ENCODE measurements around the gene C2CD4C. TPM values are rescaled to one million over a fixed set of nuclear protein-coding genes. Genes with fewer than 3 reads are reported as not detected.
A peak's percentile ranks its signal among the peaks of the same experiment; 100 is the strongest.
"Not testable (repeated sequence)": the region's sequence is repeated elsewhere in the genome, so short reads cannot be mapped to it uniquely, and the experiment has no call there.

The C2CD4C gene
- total RNA-seq, 1 donor: not detected

DNA sequence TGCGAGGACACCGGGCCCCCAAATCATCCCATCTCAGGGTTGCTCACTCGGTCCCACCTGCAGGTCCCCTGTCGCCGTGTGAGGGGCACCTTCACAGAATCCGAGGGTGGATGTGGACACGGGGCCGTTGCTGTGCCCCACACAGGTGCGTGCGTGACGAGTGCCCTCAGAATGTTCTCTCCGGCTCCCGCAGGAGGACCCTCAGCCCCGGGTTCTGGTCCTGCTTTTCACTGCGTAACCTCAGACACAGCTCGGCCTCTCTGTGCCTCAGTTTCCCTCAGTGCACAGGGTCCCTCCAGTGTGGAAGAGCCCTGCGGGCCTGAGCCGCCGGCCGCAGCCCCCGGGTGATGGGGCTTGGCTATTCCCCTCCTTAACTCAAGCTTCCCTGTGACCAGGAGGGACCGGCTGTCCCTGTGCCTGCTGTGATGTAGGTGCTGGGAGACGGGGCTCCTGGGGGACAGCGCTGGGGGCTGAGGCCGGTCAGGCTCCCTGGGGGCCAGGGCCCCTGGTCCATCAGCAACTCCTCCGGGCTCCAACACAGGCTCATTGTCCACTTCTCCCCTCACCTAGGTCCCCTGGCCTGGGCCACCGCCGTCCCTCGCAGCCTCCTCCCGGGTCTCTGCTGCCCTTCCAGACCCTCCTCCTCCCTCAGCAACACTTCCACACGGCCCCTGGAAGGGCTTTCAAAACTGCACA is 47.1 kb upstream of the C2CD4C start:
- no peaks in the 10 kb centered on the region for H3K9me3 ChIP-seq (ENCODE audit: low read depth, low read length)
- no peak overlapping the region for H3K4me3 ChIP-seq (ENCODE audit: insufficient read depth, low read length)

DNA sequence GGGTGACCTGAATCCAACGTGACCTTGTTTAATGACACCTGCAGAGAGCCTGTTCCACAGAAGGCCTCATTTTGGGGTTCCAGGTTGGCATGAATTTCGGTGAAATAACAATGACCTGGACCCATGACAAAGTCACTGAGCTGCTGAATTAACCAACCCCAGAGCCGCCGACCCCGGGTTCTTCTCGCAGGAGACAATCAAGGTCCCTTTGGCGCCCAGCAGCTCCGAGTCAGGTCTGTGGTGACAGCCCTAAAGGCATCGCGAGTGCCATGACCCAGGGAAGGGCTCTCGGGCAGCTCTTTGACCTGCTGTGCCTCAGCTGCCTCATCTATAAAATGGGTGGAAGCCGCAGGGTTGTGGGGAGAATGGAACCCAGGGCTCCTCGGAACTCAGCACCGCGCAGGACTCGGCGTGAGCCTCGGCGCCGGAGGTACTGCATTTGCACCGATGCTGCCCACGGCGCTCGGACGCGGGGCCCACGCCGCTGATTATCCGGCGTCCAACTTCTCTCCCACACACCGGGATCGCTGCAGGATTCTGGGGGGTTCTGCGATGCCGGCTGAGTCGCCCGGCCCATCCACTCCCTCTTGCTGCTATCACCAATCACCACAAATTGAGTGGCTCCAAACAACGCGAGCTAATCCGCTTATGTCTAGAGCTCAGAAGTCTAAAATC is 46.2 kb upstream of the C2CD4C start:
- H2AFZ ChIP-seq (ENCODE audit: low read length): no peak overlapping the region
- no peaks in the 10 kb centered on the region for H4K20me1 ChIP-seq (ENCODE audit: insufficient read depth, low read length)
- H3K4me2 ChIP-seq (ENCODE audit: insufficient read depth, low read length): no peak overlapping the region
- peak; percentile 87 for DNase-seq (ENCODE audit: insufficient read length, low spot score, missing footprints)
- TF ChIP-seq, protein P1, sequence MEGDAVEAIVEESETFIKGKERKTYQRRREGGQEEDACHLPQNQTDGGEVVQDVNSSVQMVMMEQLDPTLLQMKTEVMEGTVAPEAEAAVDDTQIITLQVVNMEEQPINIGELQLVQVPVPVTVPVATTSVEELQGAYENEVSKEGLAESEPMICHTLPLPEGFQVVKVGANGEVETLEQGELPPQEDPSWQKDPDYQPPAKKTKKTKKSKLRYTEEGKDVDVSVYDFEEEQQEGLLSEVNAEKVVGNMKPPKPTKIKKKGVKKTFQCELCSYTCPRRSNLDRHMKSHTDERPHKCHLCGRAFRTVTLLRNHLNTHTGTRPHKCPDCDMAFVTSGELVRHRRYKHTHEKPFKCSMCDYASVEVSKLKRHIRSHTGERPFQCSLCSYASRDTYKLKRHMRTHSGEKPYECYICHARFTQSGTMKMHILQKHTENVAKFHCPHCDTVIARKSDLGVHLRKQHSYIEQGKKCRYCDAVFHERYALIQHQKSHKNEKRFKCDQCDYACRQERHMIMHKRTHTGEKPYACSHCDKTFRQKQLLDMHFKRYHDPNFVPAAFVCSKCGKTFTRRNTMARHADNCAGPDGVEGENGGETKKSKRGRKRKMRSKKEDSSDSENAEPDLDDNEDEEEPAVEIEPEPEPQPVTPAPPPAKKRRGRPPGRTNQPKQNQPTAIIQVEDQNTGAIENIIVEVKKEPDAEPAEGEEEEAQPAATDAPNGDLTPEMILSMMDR (IDR thresholded peaks at IDR 0.05; ENCODE audit: extremely low read depth, low read depth, low read length): no peak
- H3K4me1 ChIP-seq (ENCODE audit: insufficient read depth, low read length): no peaks in the 10 kb centered on the region
- H3K27me3 ChIP-seq (ENCODE audit: insufficient read depth, low read length): peaks cover 8% of the 10 kb centered on the region
- H3K9me3 ChIP-seq (ENCODE audit: low read depth, low read length): no peaks in the 10 kb centered on the region
- H3K4me3 ChIP-seq (ENCODE audit: insufficient read depth, low read length): no peak overlapping the region
- no peaks in the 10 kb centered on the region for H3K36me3 ChIP-seq (ENCODE audit: insufficient read depth, low read length)
- H3K27ac ChIP-seq (ENCODE audit: low read depth, low read length): no peak overlapping the region
- H3K79me2 ChIP-seq (ENCODE audit: insufficient read depth, low read length): no peaks in the 10 kb centered on the region

More for the DNA sequence above, 47.1 kb upstream of the C2CD4C start:
- Histone ChIP-seq H3K4me2 (ENCODE audit: insufficient read depth, low read length) (no peak overlapping the region), H2AFZ (ENCODE audit: low read length) (no peak overlapping the region), H3K4me1 (ENCODE audit: insufficient read depth, low read length) (no peaks in the 10 kb centered on the region), H3K27me3 (ENCODE audit: insufficient read depth, low read length) (peaks cover 8% of the 10 kb centered on the region), H3K27ac (ENCODE audit: low read depth, low read length) (no peak overlapping the region), H3K36me3 (ENCODE audit: insufficient read depth, low read length) (no peaks in the 10 kb centered on the region), H4K20me1 (ENCODE audit: insufficient read depth, low read length) (no peaks in the 10 kb centered on the region), H3K79me2 (ENCODE audit: insufficient read depth, low read length) (no peaks in the 10 kb centered on the region)
- TF ChIP-seq, protein P1 (IDR thresholded peaks at IDR 0.05; ENCODE audit: extremely low read depth, low read depth, low read length): no peak
- DNase-seq (ENCODE audit: insufficient read length, low spot score, missing footprints): no peak

DNA sequence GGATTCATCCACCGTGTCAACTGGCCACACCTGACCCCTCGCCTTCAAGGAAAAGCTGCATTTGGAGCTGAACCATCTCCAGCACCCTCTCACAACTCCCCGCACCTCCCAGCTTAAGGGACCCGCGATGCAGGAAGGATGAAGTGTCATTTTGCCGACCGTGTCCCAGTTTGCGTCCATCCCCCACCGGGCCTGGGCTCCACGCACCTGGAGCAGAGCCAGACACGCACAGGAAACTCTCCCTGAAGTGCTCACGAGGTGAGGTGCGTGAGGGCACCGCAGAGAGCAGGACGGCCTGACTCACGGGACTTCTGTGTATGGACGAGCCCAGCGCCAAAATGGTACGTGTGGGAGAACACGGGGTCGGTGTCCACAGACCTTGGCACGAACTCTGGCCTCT is 44.7 kb upstream of the C2CD4C start:
- Histone ChIP-seq H4K20me1 (ENCODE audit: insufficient read depth, low read length) (no peaks in the 10 kb centered on the region), H3K4me3 (ENCODE audit: insufficient read depth, low read length) (no peak overlapping the region), H3K9me3 (ENCODE audit: low read depth, low read length) (no peaks in the 10 kb centered on the region), H3K36me3 (ENCODE audit: insufficient read depth, low read length) (no peaks in the 10 kb centered on the region), H3K79me2 (ENCODE audit: insufficient read depth, low read length) (no peaks in the 10 kb centered on the region), H2AFZ (ENCODE audit: low read length) (no peak overlapping the region), H3K4me1 (ENCODE audit: insufficient read depth, low read length) (no peaks in the 10 kb centered on the region), H3K4me2 (ENCODE audit: insufficient read depth, low read length) (no peak overlapping the region), H3K27me3 (ENCODE audit: insufficient read depth, low read length) (no peaks in the 10 kb centered on the region), H3K27ac (ENCODE audit: low read depth, low read length) (no peak overlapping the region)
- DNase-seq (ENCODE audit: insufficient read length, low spot score, missing footprints): peak; percentile 84
- TF ChIP-seq, protein P1 (IDR thresholded peaks at IDR 0.05; ENCODE audit: extremely low read depth, low read depth, low read length): no peak

DNA sequence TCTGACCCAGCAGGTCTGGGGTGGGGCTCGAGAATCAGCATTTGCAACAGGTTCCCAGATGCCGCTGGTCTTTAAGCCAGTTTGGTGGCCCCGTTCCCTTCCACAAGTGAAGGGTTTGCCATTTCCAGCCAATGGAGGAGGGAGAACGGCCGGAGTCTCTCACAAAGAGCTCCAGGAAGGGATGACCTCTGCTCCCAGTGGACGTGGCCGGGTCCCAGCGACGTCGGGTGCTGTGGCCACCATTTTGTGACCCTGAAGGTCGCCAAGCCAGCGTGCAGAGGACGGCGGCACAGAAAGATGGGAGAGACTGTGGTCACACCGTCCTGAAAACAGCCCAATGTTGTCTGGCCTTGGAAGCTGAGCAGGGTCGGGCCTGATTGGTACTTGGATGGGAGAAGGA is 43.9 kb upstream of the C2CD4C start:
- no peaks in the 10 kb centered on the region for H3K9me3 ChIP-seq (ENCODE audit: low read depth, low read length)
- no peaks in the 10 kb centered on the region for H4K20me1 ChIP-seq (ENCODE audit: insufficient read depth, low read length)
- H3K36me3 ChIP-seq (ENCODE audit: insufficient read depth, low read length): no peaks in the 10 kb centered on the region
- no peaks in the 10 kb centered on the region for H3K4me1 ChIP-seq (ENCODE audit: insufficient read depth, low read length)
- peak; percentile 82 for DNase-seq (ENCODE audit: insufficient read length, low spot score, missing footprints)
- TF ChIP-seq, protein P1 (IDR thresholded peaks at IDR 0.05; ENCODE audit: extremely low read depth, low read depth, low read length): no peak
- H3K4me2 ChIP-seq (ENCODE audit: insufficient read depth, low read length): no peak overlapping the region
- H3K4me3 ChIP-seq (ENCODE audit: insufficient read depth, low read length): no peak overlapping the region
- no peak overlapping the region for H3K27ac ChIP-seq (ENCODE audit: low read depth, low read length)
- H2AFZ ChIP-seq (ENCODE audit: low read length): no peak overlapping the region
- H3K79me2 ChIP-seq (ENCODE audit: insufficient read depth, low read length): no peaks in the 10 kb centered on the region
- no peaks in the 10 kb centered on the region for H3K27me3 ChIP-seq (ENCODE audit: insufficient read depth, low read length)

DNA sequence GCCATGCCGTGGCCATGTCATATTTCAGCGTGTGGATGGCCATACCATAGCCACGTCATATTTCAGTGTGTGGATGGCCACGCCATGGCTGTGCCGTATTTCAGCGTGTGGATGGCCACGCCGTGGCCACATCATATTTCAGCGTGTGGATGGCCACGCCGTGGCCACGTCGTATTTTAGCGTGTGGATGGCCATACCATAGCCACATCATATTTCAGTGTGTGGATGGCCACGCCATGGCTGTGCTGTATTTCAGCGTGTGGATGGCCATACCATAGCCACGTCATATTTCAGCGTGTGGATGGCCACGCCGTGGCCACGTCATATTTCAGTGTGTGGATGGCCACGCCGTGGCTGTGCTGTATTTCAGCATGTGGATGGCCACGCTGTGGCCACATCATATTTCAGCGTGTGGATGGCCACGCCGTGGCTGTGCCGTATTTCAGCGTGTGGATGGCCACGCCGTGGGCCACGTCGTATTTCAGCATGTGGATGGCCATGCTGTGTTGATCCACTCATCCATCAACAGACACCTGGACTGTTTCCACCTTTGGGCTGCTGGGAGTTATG is 42.0 kb upstream of the C2CD4C start:
- not testable (repeated sequence) for H3K27me3 ChIP-seq (ENCODE audit: insufficient read depth, low read length); H3K36me3 ChIP-seq (ENCODE audit: insufficient read depth, low read length); H3K27ac ChIP-seq (ENCODE audit: low read depth, low read length); H3K9me3 ChIP-seq (ENCODE audit: low read depth, low read length); H4K20me1 ChIP-seq (ENCODE audit: insufficient read depth, low read length); H3K79me2 ChIP-seq (ENCODE audit: insufficient read depth, low read length); H3K4me3 ChIP-seq (ENCODE audit: insufficient read depth, low read length); H3K4me1 ChIP-seq (ENCODE audit: insufficient read depth, low read length); H3K4me2 ChIP-seq (ENCODE audit: insufficient read depth, low read length); H2AFZ ChIP-seq (ENCODE audit: low read length)
- DNase-seq (ENCODE audit: insufficient read length, low spot score, missing footprints): peak; percentile 66
